ENCODE measurements around the gene KCNQ4. TPM values are rescaled to one million over a fixed set of nuclear protein-coding genes. Genes with fewer than 3 reads are reported as not detected.

The KCNQ4 gene
- polyA plus RNA-seq, 1 donor = 44.5 TPM

DNA sequence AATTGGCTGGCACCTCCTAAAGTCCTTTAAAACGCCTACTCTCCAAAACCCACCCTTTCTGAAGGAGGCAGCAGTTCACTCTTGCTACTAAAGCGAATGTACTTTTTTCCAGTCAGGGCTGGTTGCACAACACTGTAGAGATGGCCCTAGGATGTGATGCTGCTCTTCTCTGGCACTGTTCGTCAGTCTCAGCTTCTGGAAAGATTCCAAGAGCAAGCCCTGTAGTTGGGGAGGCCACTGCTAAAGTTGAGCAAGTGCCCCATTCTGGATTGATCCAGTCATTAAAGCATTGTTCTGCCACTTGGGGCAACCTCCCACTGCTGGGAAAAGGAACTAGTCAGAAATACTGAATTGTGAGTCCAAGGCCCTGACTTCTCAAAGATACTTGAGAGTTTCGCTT, 28.5 kb upstream of the KCNQ4 start:
- no peak for DNase-seq

DNA sequence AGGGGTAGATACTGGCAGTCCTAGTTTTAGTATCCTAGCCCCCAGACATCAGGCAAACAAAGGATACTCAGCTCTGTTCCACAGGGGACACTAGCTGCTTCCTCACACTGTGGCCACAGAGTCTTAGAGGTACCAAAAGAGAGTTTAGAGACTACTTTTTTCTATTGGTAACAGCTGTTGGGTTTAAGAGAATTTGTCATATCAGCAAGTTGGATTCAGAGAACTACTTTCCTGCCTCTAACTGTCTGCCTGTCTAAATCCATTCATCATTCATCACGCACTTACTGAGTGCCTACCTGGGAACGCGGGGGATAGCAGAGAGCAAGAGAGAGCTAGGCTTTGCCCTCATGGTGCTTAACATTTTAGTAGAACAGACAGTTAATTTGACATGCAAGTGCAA, 27.1 kb upstream of the KCNQ4 start:
- no peak for DNase-seq

- no peak for DNase-seq
Observed at GRCh38 chr1:40757084-40757483, 26.5 kb upstream of the KCNQ4 start.

GRCh38 chr1:40758004-40758403, 25.6 kb upstream of the KCNQ4 start:
- DNase-seq = no peak

GRCh38 chr1:40758578-40759343, 24.8 kb upstream of the KCNQ4 start:
- DNase-seq = no peak

- no peak for DNase-seq
Observed at GRCh38 chr1:40760984-40761383, 22.6 kb upstream of the KCNQ4 start.

DNA sequence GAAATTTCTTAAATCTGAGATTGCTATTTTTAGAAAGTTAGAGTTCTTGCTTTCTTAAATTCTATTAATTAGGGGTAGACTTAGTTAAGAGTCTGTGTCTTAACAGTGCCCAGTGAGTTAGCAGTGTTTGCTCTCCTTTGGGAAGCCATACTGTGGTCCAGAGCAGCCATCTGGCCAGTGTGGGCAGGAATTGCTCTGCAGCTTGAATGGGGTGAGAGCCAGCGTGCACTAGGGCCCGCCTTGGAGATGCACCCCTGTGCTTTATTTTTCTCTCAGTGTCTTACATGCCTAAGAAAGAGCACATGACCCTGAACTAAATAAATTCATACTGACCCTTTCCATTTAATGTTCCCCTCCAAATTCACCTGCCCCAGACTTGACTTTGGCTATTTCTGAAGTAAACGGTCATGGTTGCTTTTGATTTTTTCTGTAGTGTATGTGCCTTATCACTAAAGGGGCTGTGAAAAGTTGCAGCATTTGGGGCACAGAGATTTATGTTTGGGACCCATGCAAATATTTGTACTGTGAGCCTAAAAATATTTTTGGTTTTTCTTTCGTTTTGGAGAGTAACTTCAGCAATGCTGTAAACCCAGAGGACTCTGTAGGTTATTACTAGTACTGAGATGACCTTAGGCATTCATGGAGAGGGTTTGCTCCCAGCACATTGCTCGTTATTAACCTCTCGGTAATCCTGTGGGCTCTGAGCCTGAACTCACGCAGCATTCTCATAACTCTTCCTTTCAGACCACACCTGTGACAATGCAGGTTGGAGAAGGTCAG, 21.3 kb upstream of the KCNQ4 start:
- DNase-seq = no peak

- no peak for DNase-seq
Observed at GRCh38 chr1:40763742-40764532, 19.6 kb upstream of the KCNQ4 start.

- DNase-seq = no peak
Observed at GRCh38 chr1:40764981-40765380, 18.6 kb upstream of the KCNQ4 start.

GRCh38 chr1:40766017-40766416, 17.6 kb upstream of the KCNQ4 start:
- DNase-seq = no peak

DNA sequence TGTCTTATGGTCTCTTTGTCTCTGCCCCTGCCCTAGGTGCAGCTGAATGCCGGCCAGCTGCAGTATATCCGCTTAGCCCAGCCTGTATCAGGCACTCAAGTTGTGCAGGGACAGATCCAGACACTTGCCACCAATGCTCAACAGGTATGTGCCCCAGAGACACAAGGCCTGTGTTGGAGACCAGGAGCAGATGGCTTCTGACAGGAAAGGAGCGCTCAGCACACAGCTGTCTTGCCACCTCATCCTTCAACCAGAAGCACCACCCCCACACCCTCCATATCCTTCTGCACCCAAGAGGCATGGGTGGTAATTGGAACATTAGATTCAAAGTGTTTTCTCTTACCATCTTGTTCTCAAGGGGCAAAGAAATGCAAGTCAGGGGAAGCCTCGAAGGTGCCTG, 17.0 kb upstream of the KCNQ4 start:
- no peak for DNase-seq

GRCh38 chr1:40768146-40768990, 15.2 kb upstream of the KCNQ4 start:
- DNase-seq = no peak

DNA sequence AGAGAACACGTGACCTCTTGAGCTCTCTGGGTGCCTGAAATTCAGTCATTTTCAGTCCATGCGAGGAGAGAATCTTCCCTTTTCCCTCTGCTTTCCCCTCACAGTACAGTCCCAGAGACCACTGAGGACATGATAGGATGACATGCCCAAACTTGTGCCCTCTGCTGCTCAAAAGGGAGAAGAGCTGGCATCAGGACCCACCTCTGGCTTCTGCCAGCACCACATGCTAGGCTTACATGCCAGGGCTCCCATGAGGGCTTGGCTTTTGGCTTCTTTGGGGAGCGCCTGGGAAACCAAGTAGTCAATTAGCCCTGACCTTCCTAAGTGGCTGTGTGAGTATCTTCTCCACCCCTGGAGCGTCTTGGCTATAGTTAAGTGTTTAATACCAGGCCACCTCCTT, 13.8 kb upstream of the KCNQ4 start:
- DNase-seq = no peak

DNA sequence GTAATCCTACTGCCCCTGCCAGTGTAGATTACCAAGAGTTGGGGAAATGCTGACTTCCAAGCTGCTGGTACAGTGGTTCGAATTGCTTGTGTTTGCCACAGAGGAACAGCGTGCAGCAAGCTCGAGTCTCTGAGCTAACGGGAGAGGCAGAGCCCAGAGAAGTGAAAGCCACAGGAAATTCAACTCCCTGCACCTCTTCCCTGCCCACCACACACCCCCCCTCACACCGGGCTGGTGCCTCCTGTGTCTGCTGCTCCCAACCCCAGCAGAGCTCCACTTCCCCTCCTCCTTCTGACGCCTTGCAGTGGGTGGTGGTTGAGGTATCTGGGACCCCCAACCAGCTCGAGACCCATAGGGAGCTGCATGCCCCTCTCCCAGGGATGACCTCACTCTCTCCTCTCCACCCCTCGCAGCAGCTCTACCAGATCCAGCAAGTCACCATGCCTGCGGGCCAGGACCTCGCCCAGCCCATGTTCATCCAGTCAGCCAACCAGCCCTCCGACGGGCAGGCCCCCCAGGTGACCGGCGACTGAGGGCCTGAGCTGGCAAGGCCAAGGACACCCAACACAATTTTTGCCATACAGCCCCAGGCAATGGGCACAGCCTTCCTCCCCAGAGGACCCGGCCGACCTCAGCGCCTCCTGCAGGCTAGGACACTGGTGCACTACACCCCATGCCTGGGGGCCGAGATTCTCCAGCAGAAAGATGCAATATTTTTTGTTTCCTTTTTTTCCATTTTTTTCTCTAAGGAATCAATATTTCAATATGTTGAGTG, 13.1 kb upstream of the KCNQ4 start:
- DNase-seq = no peak

- DNase-seq = no peak
Observed at GRCh38 chr1:40772146-40772955, 11.2 kb upstream of the KCNQ4 start.

DNA sequence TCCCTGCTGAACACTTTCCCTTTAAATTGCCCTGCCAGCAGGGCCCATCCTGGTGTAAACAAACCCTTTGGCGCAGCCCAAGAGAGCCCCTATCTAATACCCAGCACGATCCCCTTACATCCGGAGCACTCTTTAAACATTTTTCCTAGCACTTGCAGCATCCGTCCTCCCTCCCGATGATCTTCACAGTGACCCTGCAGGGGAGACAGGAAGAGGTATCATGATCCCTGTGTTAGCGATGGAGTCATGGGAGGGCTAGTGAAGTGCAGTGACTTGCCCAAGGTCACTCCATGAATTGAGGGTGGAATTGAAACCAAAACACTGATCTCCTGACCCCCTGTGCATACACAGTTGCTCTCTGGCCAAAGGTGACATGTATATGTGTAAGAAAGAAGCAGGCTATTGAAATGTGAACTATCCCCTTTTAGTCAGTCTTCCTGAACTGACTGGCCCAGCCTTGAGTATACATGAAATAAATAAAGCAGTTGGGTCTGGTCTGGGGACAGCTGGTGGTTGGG, 9.8 kb upstream of the KCNQ4 start:
- DNase-seq = no peak

DNA sequence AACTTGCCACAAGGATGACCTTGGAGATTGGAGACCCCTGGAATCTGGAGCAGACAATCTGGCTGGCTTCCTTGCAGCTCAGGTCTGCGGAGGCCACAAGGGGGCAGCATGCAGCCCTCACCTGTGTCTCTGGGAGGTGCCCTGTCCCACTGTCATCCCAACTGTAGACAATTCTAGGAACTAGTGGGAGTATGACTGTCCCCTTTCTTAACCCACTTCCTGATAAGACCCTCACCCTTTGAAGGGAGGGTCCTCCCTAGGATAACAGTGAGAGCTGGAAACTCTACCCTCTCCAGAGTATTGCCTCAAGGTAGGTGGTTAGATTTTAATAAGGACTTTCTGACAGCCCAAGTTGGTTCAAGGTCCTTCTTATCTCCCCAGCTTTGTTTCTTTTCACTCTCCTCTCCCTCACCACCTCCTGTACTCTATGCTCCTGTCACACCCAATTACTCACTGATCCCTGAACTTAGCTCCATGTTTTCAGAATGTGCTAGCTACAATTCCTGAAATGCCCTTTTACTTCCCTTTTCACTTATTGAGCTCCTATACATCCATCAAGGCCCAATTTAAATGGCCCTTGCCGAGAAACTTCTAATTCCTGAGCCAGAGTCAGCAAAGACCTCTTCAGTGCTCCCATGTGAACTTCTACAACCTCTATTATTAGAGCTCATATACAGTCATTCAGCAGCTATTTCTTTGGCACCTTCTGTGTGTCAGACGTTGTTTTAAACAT, 9.2 kb upstream of the KCNQ4 start:
- no peak for DNase-seq

DNA sequence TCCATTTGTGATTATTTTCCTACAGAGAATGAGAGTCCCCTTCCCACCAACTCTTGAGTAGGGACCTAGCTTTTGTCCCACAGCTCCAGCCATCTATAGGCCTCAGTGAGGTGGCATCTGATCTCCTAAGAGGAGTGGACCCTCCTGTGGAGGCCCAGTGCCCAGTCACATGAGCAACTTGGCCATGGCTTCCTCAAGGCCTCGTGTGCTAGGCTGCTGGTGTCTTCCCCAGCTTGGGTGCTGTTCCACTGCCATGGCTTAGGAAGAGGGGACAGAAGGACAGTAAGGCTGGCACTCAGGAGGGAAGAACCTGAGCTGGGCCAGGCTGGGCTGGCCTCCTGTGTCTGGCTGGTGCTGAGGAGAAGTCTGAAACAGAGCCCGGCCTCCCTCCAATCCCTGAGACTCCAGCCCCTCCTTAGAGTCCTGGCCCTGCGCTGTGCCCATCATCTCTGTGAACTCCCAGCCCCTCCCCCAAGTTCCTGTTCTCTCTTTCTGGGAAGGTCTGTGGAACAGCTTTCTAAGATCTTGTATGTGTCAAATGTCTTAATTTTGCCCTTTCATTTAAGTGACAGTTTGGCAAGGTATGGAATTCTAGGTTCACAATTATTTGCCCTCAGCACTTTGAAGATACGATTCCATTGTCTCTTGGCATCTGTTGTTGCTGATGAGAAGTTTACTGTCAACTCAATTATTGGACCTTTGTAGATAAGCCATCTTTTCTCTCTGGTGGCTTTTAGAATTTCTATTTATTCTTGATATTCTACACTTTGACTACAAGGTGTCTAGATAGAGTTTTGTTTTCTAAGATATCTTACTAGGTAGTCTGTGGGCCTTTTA, 7.1 kb upstream of the KCNQ4 start:
- DNase-seq = no peak
